HL-60 (cell line): Measurements from ENCODE around the gene NCOR1.

Experiments used
- DNase-seq, 2 experiments: peaks; one replicate each; pipeline ENCODE4 v3.0.0-alpha.2; 2010 to 2020; ENCODE audit warnings: low read depth in 1 of 2, low spot score in 1 of 2
- H3K27ac ChIP-seq: fragments of 250-450 bp; sonication (Bioruptor Pico); replicated peaks from 2 replicates; pipeline ENCODE4 v1.5.1; 2020; ENCODE audit warnings: mild to moderate bottlenecking, moderate library complexity
- H3K27me3 ChIP-seq: fragments of 250-450 bp; sonication (Bioruptor Pico); 2 replicates; pipeline ENCODE4 v1.5.1; 2021; ENCODE audit warnings: mild to moderate bottlenecking, moderate library complexity; ENCODE audit not compliant: insufficient read depth, poor library complexity, severe bottlenecking
- H3K4me3 ChIP-seq: replicated peaks from 2 replicates; pipeline ENCODE4 v1.5.1; 2011; ENCODE audit warnings: mild to moderate bottlenecking, control low read depth, low read length; ENCODE audit not compliant: insufficient read depth
- GABPA ChIP-seq: IDR thresholded peaks from 2 replicates; pipeline ENCODE4 v1.6.1; 2012; ENCODE audit warnings: low read depth
- POLR2AphosphoS5 ChIP-seq: IDR thresholded peaks from 2 replicates; pipeline ENCODE4 v1.6.1; 2012; ENCODE audit warnings: low read depth
- SPI1 ChIP-seq: IDR thresholded peaks from 2 replicates; pipeline ENCODE4 v1.6.1; 2012; ENCODE audit warnings: low read depth, mild to moderate bottlenecking, borderline replicate concordance
- TF ChIP-seq, protein P1 (sequence below): IDR thresholded peaks from 2 replicates; pipeline ENCODE4 v1.6.1; 2012; ENCODE audit warnings: low read depth; ENCODE audit not compliant: insufficient replicate concordance
- TF ChIP-seq, protein P2 (sequence below): IDR thresholded peaks from one replicate; pipeline ENCODE4 v1.5.1; 2011; ENCODE audit warnings: low read length, control low read depth, inconsistent platforms; ENCODE audit not compliant: insufficient read depth

NCOR1 gene

DNA sequence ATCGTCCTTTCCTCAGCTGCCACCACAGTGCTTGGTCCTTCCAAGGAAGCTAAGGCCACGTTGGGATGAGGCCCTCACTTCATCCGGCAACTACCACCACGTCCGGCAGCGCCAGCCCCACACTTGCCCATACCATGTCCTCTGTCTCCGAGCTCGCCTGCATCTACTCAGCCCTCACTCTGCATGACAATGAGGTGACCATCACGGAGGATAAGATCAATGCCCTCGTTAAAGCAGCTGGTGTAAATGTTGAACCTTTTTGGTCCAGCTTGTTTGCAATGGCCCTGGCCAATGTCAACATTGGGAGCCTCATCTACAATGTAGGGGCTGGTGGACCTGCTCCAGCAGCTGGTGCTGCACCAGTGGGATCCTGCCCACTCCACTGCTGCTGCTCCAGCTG lies 170.8 kb downstream of the NCOR1 start:
- TF ChIP-seq GABPA: no peak
- TF ChIP-seq POLR2AphosphoS5: no peak
- TF ChIP-seq, protein P1, sequence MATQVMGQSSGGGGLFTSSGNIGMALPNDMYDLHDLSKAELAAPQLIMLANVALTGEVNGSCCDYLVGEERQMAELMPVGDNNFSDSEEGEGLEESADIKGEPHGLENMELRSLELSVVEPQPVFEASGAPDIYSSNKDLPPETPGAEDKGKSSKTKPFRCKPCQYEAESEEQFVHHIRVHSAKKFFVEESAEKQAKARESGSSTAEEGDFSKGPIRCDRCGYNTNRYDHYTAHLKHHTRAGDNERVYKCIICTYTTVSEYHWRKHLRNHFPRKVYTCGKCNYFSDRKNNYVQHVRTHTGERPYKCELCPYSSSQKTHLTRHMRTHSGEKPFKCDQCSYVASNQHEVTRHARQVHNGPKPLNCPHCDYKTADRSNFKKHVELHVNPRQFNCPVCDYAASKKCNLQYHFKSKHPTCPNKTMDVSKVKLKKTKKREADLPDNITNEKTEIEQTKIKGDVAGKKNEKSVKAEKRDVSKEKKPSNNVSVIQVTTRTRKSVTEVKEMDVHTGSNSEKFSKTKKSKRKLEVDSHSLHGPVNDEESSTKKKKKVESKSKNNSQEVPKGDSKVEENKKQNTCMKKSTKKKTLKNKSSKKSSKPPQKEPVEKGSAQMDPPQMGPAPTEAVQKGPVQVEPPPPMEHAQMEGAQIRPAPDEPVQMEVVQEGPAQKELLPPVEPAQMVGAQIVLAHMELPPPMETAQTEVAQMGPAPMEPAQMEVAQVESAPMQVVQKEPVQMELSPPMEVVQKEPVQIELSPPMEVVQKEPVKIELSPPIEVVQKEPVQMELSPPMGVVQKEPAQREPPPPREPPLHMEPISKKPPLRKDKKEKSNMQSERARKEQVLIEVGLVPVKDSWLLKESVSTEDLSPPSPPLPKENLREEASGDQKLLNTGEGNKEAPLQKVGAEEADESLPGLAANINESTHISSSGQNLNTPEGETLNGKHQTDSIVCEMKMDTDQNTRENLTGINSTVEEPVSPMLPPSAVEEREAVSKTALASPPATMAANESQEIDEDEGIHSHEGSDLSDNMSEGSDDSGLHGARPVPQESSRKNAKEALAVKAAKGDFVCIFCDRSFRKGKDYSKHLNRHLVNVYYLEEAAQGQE: no peak
- TF ChIP-seq SPI1: no peak
- TF ChIP-seq, protein P2, sequence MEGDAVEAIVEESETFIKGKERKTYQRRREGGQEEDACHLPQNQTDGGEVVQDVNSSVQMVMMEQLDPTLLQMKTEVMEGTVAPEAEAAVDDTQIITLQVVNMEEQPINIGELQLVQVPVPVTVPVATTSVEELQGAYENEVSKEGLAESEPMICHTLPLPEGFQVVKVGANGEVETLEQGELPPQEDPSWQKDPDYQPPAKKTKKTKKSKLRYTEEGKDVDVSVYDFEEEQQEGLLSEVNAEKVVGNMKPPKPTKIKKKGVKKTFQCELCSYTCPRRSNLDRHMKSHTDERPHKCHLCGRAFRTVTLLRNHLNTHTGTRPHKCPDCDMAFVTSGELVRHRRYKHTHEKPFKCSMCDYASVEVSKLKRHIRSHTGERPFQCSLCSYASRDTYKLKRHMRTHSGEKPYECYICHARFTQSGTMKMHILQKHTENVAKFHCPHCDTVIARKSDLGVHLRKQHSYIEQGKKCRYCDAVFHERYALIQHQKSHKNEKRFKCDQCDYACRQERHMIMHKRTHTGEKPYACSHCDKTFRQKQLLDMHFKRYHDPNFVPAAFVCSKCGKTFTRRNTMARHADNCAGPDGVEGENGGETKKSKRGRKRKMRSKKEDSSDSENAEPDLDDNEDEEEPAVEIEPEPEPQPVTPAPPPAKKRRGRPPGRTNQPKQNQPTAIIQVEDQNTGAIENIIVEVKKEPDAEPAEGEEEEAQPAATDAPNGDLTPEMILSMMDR: no peak
- no peak overlapping the region for H3K27ac ChIP-seq
- H3K4me3 ChIP-seq: no peak overlapping the region
- no peaks in the 10 kb centered on the region for H3K27me3 ChIP-seq
- DNase-seq: no peak

DNA sequence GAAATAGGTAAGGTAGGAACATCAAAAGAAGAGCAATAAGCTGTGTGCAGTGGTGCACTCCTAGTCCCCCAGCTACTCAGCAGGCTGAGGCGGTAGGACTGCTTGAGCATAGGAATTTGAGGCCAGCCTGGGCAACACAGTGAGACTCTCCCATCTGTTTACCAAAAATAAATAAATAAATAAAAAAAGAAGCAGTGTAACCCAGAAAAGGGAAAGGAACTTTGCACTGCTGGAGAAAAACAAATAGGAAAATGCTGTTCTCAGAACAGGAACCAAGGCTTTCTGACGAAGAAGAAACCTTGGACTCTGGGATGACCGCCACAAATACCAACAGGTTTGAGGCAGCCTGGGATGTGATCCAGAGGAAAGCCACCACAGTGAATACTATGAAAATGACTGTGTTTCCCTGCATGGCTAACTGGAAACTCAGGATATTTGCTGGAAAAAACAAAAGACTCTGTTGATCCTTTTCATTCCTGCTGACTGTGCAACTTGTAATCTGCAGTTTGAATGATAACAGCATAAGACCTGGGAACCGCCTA lies 174.6 kb downstream of the NCOR1 start:
- TF ChIP-seq, protein P1: no peak
- no peak for TF ChIP-seq SPI1
- TF ChIP-seq, protein P2: no peak
- H3K27me3 ChIP-seq: no peaks in the 10 kb centered on the region
- no peak overlapping the region for H3K4me3 ChIP-seq
- no peak for DNase-seq
- no peak overlapping the region for H3K27ac ChIP-seq

DNA sequence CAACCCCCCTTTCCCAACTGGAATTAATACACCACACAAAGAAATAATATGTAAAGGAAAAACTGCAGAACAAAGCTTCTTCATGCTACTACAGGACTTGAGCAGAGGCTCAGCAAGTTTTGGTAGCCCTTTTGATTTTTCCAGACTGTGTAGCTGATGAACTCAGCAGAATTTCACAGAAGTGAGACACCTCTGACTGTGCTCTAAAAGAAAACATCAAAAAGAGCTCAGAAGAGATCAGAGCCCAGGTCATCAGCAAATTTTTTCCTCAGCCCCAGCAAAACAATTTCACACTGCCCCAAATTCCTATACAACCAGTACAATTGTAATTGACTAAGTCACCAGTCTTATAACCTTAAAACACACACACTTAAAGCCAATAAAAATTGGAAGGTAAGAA lies 177.7 kb downstream of the NCOR1 start:
- H3K4me3 ChIP-seq: no peak overlapping the region
- H3K27me3 ChIP-seq: no peaks in the 10 kb centered on the region
- no peak for DNase-seq
- H3K27ac ChIP-seq: no peak overlapping the region
- TF ChIP-seq, protein P1: no peak
- no peak for TF ChIP-seq POLR2AphosphoS5
- TF ChIP-seq, protein P2: no peak
- no peak for TF ChIP-seq GABPA
